Sciatic nerve (tissue), 2 donors: ENCODE results near the gene TBX4. TPM values are rescaled to one million over a fixed set of nuclear protein-coding genes. Genes with fewer than 3 reads are reported as not detected.

ENCODE experiments used
- ATAC-seq: fragments of 200-7000 bp; cut with Tn5 transposase; one replicate; pipeline ENCODE4 v1.9.1; 2020; ENCODE audit warnings: mild to moderate bottlenecking, moderate library complexity
- DNase-seq: peaks from one replicate; pipeline ENCODE4 v3.0.0-alpha.2; 2020; ENCODE audit warnings: low spot score
- intact Hi-C: fragments of 100-400 bp; cut with DNase I; formaldehyde crosslinking; loops from one replicate; pipeline ENCODE4 v1.14.2; 2022
- total RNA-seq: library from RNA; stranded (reverse); fragmentation: NEBNext Ultra II Directional; extraction: Animal tissue kit (Norgen Biotek cat#: 25700); gene quantifications from one replicate; pipeline ENCODE4 v1.2.1, GENCODE V29; 2021
- donor health status: DM: no; HTN: no; CAD: no.
- donor health status: DM: no; HTN: no; CAD: no.

TBX4 gene
- total RNA-seq, 1 donor from 2014 or later, result not detected

GRCh38 chr17:61474235-61474927, 22.2 kb downstream of the TBX4 start:
- intact Hi-C loops, result no loop called here
- peak; percentile 1 for DNase-seq
- no peak for ATAC-seq

GRCh38 chr17:61474934-61475333, 22.7 kb downstream of the TBX4 start:
- intact Hi-C loops, result no loop called here
- no peak for ATAC-seq
- peak; percentile 21 for DNase-seq

- DNase-seq, result peak; percentile 15
- intact Hi-C loops, result no loop called here
- ATAC-seq, result no peak
Measured at GRCh38 chr17:61475726-61476125, 23.5 kb downstream of the TBX4 start.

- DNase-seq (peak; percentile 34), ATAC-seq (no peak)
- intact Hi-C loops, result no loop called here
Measured at GRCh38 chr17:61476476-61477203, 24.4 kb downstream of the TBX4 start.

GRCh38 chr17:61477204-61477834, 25.1 kb downstream of the TBX4 start:
- ATAC-seq (no peak), DNase-seq (peak; percentile 18)

GRCh38 chr17:61478026-61478789, 26.0 kb downstream of the TBX4 start:
- intact Hi-C loops, result no loop called here
- no peak for ATAC-seq
- DNase-seq, result no peak

More at GRCh38 chr17:61477204-61477834, 25.1 kb downstream of the TBX4 start:
- intact Hi-C loops, result no loop called here

- no peak for ATAC-seq
- intact Hi-C loops, result no loop called here
- no peak for DNase-seq
Measured at GRCh38 chr17:61478790-61479492, 26.7 kb downstream of the TBX4 start.

GRCh38 chr17:61479493-61480413, 27.5 kb downstream of the TBX4 start:
- intact Hi-C loops, result no loop called here
- no peak for DNase-seq
- ATAC-seq, result no peak

GRCh38 chr17:61480414-61480807, 28.2 kb downstream of the TBX4 start:
- ATAC-seq, result no peak
- intact Hi-C loops, result no loop called here
- DNase-seq, result no peak

GRCh38 chr17:61481421-61481820, 29.2 kb downstream of the TBX4 start:
- ATAC-seq, result no peak
- intact Hi-C loops, result no loop called here

GRCh38 chr17:61482467-61482866, 30.2 kb downstream of the TBX4 start:
- no peak for DNase-seq
- no peak for ATAC-seq
- intact Hi-C loops, result no loop called here

More at GRCh38 chr17:61481421-61481820, 29.2 kb downstream of the TBX4 start:
- no peak for DNase-seq

- ATAC-seq, result no peak
- intact Hi-C loops, result no loop called here
- DNase-seq, result no peak
Measured at GRCh38 chr17:61483778-61484116, 31.5 kb downstream of the TBX4 start.

GRCh38 chr17:61484174-61484573, 32.0 kb downstream of the TBX4 start:
- ATAC-seq (no peak), DNase-seq (no peak)
- intact Hi-C loops, result no loop called here

GRCh38 chr17:61485067-61485775, 33.0 kb downstream of the TBX4 start:
- intact Hi-C loops, result no loop called here
- DNase-seq, result no peak
- no peak for ATAC-seq

GRCh38 chr17:61486135-61487120, 34.2 kb downstream of the TBX4 start:
- DNase-seq, result no peak
- intact Hi-C loops, result no loop called here

More at GRCh38 chr17:61486135-61487120, 34.2 kb downstream of the TBX4 start:
- ATAC-seq, result no peak
